ENCODE measurements around the gene RTL10.

The RTL10 gene

DNA sequence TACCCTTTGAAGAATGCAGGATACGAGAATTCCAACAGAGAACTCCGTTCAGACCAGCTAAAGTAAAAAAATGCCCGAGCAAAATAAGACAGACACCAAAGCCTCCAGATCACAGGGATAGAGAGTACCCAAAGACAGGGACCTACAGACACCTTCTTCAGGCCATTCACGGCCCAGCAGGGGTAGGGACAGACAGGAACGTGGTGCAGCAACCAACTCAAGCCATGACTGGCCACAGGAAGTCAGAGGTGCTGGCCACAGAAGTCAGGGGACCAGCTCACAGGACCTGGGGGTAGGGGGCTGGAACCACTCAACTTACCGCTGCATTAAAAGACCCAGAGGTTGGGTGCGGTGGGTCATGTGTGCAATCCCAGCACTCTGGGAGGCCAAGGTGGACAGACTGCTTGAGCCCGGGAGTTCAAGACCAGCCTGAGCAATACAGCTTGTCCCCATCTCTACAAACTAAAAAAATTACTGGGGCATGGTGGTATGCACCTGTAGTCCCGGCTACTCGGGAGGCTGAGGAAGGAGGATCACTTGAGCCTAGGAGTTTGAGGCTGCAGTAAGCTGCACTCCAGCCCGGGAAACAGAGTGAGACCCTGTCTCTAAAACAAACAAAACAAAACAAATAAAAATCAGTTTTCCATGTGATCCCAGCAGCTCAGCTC, 47.0 kb upstream of the RTL10 start:
- POLR2A ChIA-PET (ENCODE audit: low non-redundant PET) = no interaction called here
- CTCF ChIA-PET = interaction anchor here (0.6 kb wide), 2 partner anchors 65 to 233 kb away, joined by 3 to 6 read pairs; no protein-coding TSS in a partner anchor
- TF ChIP-seq, protein P1, sequence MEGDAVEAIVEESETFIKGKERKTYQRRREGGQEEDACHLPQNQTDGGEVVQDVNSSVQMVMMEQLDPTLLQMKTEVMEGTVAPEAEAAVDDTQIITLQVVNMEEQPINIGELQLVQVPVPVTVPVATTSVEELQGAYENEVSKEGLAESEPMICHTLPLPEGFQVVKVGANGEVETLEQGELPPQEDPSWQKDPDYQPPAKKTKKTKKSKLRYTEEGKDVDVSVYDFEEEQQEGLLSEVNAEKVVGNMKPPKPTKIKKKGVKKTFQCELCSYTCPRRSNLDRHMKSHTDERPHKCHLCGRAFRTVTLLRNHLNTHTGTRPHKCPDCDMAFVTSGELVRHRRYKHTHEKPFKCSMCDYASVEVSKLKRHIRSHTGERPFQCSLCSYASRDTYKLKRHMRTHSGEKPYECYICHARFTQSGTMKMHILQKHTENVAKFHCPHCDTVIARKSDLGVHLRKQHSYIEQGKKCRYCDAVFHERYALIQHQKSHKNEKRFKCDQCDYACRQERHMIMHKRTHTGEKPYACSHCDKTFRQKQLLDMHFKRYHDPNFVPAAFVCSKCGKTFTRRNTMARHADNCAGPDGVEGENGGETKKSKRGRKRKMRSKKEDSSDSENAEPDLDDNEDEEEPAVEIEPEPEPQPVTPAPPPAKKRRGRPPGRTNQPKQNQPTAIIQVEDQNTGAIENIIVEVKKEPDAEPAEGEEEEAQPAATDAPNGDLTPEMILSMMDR (conservative IDR thresholded peaks at IDR 0.05; ENCODE audit: low read depth) = no peak
- peak overlapping the region; percentile 43 for H3K27ac ChIP-seq
- no peak for DNase-seq (ENCODE audit: low spot score)

DNA sequence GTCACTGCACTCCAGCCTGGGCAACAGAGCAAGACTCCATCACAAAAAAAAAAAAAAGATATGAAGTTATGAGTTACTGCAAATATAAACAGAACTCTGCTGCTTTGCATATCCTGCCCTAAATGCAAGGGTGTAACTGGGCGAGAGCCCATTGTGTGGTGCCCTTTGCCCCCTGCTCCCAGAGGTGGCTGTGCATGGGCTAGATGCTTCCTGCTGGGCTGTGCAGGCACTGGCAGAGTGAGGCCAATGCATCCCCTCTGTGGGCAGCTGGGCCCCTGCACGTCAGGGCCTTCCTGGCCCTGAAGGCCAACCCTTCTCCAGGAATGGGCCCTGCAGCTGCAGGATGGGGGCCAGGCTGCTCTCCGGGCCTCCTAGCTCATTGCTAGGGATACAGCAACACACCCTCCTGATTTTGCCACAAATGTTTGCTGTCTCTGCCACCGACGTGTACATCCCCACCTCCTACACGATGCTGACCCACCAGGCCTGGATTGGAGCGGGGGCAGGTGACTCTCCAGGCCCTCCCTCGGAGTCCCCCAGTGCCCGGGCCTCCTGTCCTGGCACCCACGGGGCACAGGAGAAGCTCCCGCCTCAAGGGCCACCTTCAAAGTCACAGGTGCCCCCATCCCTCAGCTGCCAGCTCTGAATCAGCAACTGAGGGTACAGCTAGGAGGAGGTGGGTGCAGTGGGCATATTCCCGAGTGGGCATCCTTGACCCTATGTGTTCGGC, 46.2 kb upstream of the RTL10 start:
- ChIA-PET POLR2A (ENCODE audit: low non-redundant PET) (no interaction called here), CTCF (interaction anchor here (0.6 to 0.7 kb wide), 2 partner anchors 21 to 64 kb away, joined by 3 to 6 read pairs; no protein-coding TSS in a partner anchor)
- TF ChIP-seq, protein P1 (conservative IDR thresholded peaks at IDR 0.05; ENCODE audit: low read depth) = no peak
- H3K27ac ChIP-seq = 0 out of 2 replicates have a peak overlapping the region, but pooled peaks have one; percentile 7
- no peak for DNase-seq (ENCODE audit: low spot score)

DNA sequence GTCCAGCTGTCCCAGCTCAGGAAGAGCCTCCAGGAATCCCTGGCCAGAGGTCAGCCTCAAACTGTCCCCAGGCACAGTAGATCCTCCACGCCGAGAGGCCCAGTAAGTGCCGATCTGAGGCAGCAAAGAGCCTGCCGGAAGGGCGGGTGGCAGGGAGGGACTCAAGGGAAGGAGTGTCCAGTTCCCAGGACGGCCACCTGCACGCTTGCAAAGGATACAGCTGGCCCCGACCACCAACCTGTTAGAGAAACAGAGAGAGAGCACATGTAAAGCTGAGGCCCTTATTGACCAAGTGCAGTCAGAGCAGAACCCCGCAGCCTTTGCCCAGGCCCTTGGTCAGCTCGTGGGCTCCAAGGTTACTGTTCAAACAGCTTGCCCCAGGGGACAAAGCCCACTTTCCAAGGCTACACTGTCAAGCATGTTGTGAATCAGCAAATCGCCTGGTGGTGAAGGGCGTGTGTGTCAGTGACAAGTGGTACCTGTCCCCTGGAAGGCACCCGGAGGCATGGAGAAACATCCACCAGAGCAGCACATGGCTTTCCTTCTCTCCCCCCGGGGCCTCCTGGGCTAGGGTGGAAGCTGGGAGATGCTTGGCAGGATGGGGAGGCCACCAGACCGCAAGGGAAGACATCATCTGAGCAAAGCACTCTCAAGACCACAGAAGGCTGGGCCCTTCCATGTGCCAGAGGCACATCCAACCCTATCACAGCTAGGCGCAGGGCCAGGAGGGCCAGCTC, 44.3 kb upstream of the RTL10 start:
- ChIA-PET CTCF (interaction anchor here (1.2 kb wide), 1 partner anchor 11 kb away, joined by 5 read pairs; no protein-coding TSS in a partner anchor), POLR2A (ENCODE audit: low non-redundant PET) (no interaction called here)
- H3K27ac ChIP-seq = peak overlapping the region; percentile 15; the same call in 1 of the 2 replicates
- DNase-seq (ENCODE audit: low spot score) = no peak
- TF ChIP-seq, protein P1 (conservative IDR thresholded peaks at IDR 0.05; ENCODE audit: low read depth) = no peak

DNA sequence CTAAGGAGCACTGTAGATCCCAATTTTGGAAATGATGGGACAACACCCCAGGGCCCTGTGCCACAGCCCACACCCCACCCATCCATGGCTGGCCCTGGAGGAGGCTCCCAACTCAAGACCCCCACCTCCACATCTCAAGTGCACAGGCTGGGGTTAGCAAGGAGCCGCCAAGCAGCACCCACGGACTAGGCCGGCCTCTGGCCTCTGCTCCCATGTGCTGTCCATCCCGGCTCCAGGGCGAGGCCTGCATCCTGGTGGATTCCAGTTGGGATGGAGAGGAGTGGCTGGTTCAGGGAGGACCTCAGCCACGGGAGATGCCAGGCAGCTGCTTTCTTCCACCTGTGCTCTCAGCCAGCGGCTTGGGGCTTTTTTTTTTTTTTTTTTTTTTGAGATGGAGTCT, 43.5 kb upstream of the RTL10 start:
- CTCF ChIA-PET = no interaction called here
- no peak for DNase-seq (ENCODE audit: low spot score)
- H3K27ac ChIP-seq = 0 out of 2 replicates have a peak overlapping the region, but pooled peaks have one; percentile 41
- TF ChIP-seq, protein P1 (conservative IDR thresholded peaks at IDR 0.05; ENCODE audit: low read depth) = no peak
- POLR2A ChIA-PET (ENCODE audit: low non-redundant PET) = no interaction called here

DNA sequence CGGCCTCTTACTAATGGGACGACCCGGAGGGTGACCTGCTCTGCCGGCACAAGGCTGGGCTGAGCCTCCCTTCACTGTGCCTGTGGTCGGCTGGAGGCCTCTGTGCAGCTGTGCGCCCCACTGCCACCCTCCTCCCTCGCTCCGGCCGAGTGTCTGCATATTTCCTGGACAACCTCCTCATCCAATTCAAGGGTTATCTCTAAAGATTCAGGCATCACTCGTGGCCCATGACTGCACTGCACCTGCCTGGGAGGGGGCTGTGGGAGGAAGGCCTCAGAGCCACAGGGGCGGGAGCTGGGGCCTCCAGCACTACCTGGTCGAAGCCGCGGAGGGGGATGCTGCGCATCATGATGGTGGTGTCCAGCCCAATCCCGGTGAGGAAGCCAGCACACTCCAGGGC, 43.1 kb upstream of the RTL10 start:
- peak overlapping the region; percentile 41 for H3K27ac ChIP-seq
- ChIA-PET POLR2A (ENCODE audit: low non-redundant PET) (no interaction called here), CTCF (no interaction called here)
- no peak for DNase-seq (ENCODE audit: low spot score)
- TF ChIP-seq, protein P1 (conservative IDR thresholded peaks at IDR 0.05; ENCODE audit: low read depth) = no peak

DNA sequence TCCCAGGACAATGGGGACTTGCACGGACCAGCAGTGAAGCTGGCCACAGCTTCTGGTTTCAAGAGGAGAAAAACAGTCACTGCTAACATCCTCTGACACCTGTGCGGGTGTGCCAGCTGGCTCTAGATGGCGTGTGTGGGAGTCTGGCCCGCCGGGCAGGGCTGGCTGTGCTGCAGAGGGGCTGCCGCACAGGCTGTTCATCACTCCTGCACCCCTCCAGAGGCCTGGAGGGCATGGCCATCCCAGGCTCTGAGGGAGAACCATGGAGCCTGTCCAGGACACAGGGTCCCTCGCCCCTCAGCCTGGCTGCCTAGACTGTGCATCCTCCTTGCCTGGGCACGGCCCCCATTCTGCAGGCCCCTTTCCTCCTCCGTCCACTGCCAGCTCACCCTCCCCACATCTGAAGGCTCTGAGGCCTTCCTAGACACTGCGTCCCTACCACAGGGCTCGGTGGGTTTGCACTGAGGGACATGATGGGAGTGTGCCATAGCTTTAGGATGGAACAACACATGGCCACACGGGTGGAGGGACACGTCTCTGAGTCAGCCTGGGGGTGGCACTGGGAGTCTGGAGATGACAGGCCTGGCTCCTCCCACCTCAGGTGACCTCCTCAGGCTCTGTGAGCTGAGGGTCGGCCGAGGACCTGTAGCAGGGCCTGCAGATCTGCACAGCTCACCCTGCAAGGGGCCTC, 42.1 kb upstream of the RTL10 start:
- DNase-seq (ENCODE audit: low spot score) = no peak
- POLR2A ChIA-PET (ENCODE audit: low non-redundant PET) = no interaction called here
- H3K27ac ChIP-seq = peak overlapping the region; percentile 41
- CTCF ChIA-PET = interaction anchor here (0.9 kb wide), 2 partner anchors 14 to 181 kb away, joined by 3 to 4 read pairs; no protein-coding TSS in a partner anchor
- TF ChIP-seq, protein P1 (conservative IDR thresholded peaks at IDR 0.05; ENCODE audit: low read depth) = no peak
